ENCODE results near the gene C1orf167. TPM values are rescaled to one million over a fixed set of nuclear protein-coding genes. Genes with fewer than 3 reads are reported as not detected.

The C1orf167 gene
- total RNA-seq, 1 experiment from 2014 or later, result not detected

DNA sequence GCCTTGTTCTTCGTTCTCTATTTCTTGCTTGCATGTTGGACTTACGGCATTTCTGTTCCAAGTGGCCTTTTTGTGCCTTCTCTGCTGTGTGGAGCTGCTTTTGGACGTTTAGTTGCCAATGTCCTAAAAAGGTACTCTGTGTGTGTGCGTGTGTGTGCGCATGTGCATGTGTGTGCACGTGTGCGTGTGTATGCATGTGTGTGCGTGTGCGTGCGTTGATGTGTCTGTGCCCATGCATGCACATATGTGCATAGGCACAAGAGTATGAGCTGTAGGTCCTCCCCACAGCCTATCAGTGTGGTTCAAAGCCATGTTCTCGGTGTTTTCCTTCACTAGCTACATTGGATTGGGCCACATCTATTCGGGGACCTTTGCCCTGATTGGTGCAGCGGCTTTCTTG is 71.9 kb downstream of the C1orf167 start:
- no peaks in the 10 kb centered on the region for H3K4me1 ChIP-seq (ENCODE audit: insufficient read depth, low read length)
- H3K4me3 ChIP-seq (ENCODE audit: low read length), result no peak overlapping the region
- H3K4me2 ChIP-seq (ENCODE audit: low read length), result no peak overlapping the region
- ChIA-PET POLR2A (ENCODE audit: unreplicated experiment) (no interaction called here), CTCF (no interaction called here)
- H3K27me3 ChIP-seq (ENCODE audit: low read length), result no peaks in the 10 kb centered on the region
- H4K20me1 ChIP-seq (ENCODE audit: low read length), result no peaks in the 10 kb centered on the region
- no TSS peak for BruUV-seq (replicated peaks)
- no peak for DNase-seq
- intact Hi-C loops (cut with micrococcal nuclease), result no loop called here
- TF ChIP-seq EZH2 (IDR thresholded peaks at IDR 0.05; ENCODE audit: low read length, unreplicated experiment) (no peak), EZH2phosphoT487 (IDR thresholded peaks at IDR 0.05; ENCODE audit: borderline replicate concordance, low read length) (no peak)
- TF ChIP-seq, protein P1, sequence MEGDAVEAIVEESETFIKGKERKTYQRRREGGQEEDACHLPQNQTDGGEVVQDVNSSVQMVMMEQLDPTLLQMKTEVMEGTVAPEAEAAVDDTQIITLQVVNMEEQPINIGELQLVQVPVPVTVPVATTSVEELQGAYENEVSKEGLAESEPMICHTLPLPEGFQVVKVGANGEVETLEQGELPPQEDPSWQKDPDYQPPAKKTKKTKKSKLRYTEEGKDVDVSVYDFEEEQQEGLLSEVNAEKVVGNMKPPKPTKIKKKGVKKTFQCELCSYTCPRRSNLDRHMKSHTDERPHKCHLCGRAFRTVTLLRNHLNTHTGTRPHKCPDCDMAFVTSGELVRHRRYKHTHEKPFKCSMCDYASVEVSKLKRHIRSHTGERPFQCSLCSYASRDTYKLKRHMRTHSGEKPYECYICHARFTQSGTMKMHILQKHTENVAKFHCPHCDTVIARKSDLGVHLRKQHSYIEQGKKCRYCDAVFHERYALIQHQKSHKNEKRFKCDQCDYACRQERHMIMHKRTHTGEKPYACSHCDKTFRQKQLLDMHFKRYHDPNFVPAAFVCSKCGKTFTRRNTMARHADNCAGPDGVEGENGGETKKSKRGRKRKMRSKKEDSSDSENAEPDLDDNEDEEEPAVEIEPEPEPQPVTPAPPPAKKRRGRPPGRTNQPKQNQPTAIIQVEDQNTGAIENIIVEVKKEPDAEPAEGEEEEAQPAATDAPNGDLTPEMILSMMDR (conservative IDR thresholded peaks at IDR 0.05; ENCODE audit: low read depth, low read length), result no peak
- no peaks in the 10 kb centered on the region for H3F3A ChIP-seq (ENCODE audit: low read length, unreplicated experiment)
- no peak overlapping the region for H3K9ac ChIP-seq (ENCODE audit: low read length)
- no peak overlapping the region for H3K27ac ChIP-seq (ENCODE audit: low read length)
- no peaks in the 10 kb centered on the region for H3K9me3 ChIP-seq (ENCODE audit: low read length)
- no peaks in the 10 kb centered on the region for H3K79me2 ChIP-seq (ENCODE audit: low read length)
- H3K36me3 ChIP-seq (ENCODE audit: low read depth, low read length), result peaks cover 20% of the 10 kb centered on the region
- no peak for ATAC-seq
- H2AFZ ChIP-seq (ENCODE audit: low read length), result no peak overlapping the region
- H3K9me2 ChIP-seq (replicated peaks; ENCODE audit: low read length), result no peaks in the 10 kb centered on the region

DNA sequence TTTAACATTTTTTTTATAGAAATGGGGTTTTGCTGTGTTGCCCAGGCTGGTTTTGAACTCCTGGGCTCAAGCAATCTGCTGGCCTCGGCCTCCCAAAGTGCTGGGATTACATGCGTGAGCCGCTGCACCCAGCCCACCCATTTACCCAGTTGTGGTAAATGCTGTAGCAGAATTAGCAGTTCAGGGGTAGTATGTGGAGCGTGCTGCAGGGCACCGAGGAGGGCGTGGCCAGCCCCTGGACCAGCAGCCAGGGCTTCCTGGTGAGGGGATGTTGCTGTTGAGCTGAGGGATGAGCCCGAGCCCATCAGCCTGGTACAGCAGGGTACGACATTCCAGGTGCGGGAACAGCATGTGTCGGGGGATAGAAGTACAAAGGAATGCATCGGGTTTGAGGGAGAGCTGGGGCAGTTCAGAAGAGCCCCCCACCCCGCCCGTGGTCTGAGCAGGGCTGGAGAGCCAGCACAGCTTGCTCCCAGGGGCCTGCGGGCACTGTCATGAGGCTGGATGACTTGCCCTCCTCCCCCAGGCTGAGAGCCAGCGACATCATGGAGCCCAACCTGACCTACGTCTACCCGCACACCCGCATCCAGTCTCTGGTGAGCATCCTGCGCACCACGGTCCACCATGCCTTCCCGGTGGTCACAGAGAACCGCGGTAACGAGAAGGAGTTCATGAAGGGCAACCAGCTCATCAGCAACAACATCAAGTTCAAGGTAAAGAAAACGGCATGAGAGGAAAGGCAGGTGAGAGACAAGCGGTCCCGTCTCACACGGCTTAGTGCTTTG is 73.6 kb downstream of the C1orf167 start:
- no peaks in the 10 kb centered on the region for H3K27me3 ChIP-seq (ENCODE audit: low read length)
- H3F3A ChIP-seq (ENCODE audit: low read length, unreplicated experiment), result no peaks in the 10 kb centered on the region
- H3K9me2 ChIP-seq (replicated peaks; ENCODE audit: low read length), result no peaks in the 10 kb centered on the region
- intact Hi-C loops (cut with micrococcal nuclease), result no loop called here
- H3K27ac ChIP-seq (ENCODE audit: low read length), result no peak overlapping the region
- no peaks in the 10 kb centered on the region for H3K9me3 ChIP-seq (ENCODE audit: low read length)
- no peaks in the 10 kb centered on the region for H3K4me1 ChIP-seq (ENCODE audit: insufficient read depth, low read length)
- ChIA-PET POLR2A (ENCODE audit: unreplicated experiment) (no interaction called here), CTCF (no interaction called here)
- peaks cover 10% of the 10 kb centered on the region for H3K36me3 ChIP-seq (ENCODE audit: low read depth, low read length)
- no peak overlapping the region for H2AFZ ChIP-seq (ENCODE audit: low read length)
- no peaks in the 10 kb centered on the region for H4K20me1 ChIP-seq (ENCODE audit: low read length)
- H3K4me3 ChIP-seq (ENCODE audit: low read length), result no peak overlapping the region
- H3K4me2 ChIP-seq (ENCODE audit: low read length), result no peak overlapping the region
- H3K79me2 ChIP-seq (ENCODE audit: low read length), result no peaks in the 10 kb centered on the region
- BruUV-seq (replicated peaks), result no TSS peak
- H3K9ac ChIP-seq (ENCODE audit: low read length), result no peak overlapping the region
- no peak for ATAC-seq
- DNase-seq, result no peak
- TF ChIP-seq, protein P1 (conservative IDR thresholded peaks at IDR 0.05; ENCODE audit: low read depth, low read length), result no peak
- TF ChIP-seq EZH2 (IDR thresholded peaks at IDR 0.05; ENCODE audit: low read length, unreplicated experiment) (no peak), EZH2phosphoT487 (IDR thresholded peaks at IDR 0.05; ENCODE audit: borderline replicate concordance, low read length) (no peak)

Data from PC-3 (cell line).